HT1080 (cell line): ENCODE measurements around the gene LMO7. TPM values are rescaled to one million over a fixed set of nuclear protein-coding genes. Genes with fewer than 3 reads are reported as not detected.
A peak's percentile ranks its signal among the peaks of the same experiment; 100 is the strongest.
"Not testable (repeated sequence)": the region's sequence is repeated elsewhere in the genome, so short reads cannot be mapped to it uniquely, and the experiment has no call there.

ENCODE experiments used
- DNase-seq: peaks from one replicate; pipeline ENCODE4 v3.0.0-alpha.2; 2015; ENCODE audit warnings: low read depth
- total RNA-seq: library from RNA; depleted of rRNA; stranded (reverse); fragments of >200 nt; shearing (Covaris generic); gene quantifications from 2 replicates; pipeline ENCODE4 v1.2.3, GENCODE V29; 2014

Gene LMO7
- total RNA-seq, 1 experiment from 2014 or later, result 58.1 TPM

DNA sequence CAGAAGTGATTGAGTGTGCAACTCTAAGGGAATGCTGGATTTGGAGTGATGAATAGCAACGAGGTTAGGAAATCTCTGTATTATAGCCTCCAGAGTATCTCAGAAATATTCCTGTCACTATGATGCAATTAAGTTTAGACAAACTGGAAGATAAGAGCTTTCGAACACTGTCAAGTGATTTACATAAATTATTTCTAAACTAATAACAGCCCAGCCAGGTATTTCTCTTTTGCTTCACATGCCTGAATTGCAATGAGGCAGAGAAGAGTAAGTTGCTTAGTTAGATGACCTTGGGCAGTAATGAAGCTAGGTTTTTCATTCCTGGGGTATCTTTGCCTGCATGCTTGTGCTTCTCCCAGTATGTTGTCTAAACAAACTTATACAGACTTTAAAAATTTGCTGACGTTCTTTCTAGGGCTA is 134.5 kb downstream of the LMO7 start:
- no peak for DNase-seq

DNA sequence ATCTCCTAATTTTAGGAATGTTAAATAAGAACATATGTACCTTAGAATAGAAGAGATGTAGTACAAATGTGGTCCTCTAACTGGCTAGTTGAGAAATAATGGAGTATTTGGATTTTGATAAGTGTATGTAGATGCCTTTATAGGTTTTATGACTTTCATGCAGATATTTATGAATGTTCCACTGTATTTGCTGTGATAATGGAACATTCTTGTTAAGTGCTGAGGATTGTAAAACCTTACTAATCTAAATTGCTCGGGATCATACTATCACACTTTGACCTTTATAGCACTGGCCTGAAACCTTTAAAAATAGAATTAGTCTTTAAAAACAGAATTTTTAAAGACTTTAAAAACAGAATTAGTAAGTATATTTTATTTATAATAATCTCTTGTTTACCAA is 135.1 kb downstream of the LMO7 start:
- no peak for DNase-seq

DNA sequence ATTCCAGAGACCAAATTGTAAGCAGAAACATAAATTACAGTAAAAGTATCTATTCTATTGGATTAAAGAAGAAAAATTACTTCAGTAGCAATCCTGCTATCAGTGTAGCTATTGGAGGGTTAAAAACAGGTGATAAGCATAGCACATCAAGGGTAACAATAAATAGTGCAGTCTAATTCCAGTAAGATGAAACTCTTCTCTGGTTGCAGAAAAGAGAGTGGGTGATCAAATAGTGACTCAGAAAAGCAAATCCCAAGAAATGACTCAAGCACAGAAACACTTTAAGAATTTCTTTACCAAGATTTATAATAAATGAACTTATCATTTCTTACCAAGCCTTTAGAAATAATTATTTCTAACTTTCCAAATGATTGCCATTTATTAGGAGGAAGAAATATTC is 135.7 kb downstream of the LMO7 start:
- peak; percentile 86 for DNase-seq

DNA sequence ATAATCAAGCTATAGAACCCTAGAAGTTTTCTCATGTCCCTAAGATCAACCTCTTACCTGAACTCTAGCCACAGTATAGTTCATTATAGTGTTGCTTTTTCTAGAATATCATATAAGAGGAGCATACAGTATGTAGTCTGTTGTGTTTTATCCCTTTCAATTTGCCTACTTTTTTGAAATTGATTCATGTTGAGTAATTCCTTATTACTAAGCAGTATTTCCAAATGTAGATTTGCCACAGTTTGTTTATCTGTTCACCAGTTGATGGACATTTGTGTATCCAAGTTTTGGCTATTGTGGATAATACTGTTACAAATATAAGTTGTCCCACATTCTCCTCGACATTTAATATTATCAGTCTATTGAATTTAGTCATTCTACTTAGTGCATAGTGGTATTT is 138.0 kb downstream of the LMO7 start:
- no peak for DNase-seq

DNA sequence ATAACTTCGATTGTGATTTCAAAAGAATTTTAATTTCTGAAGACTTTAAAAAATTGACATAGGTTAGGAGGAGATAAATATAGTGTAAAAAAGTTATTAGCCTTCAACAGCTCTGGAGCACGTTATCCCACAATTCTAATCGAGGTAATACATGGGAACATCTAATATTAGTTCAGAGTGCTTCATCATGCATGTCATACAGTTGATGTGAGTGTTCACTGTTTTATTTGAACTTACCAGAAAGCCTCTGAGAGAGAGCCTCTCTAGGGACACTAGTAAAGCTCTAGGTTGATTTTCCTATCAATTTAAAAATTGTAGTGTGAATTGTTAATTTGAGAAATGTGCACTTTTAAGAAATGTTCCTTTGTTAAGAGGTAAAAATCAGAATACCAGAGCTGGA is 140.4 kb downstream of the LMO7 start:
- DNase-seq, result no peak

DNA sequence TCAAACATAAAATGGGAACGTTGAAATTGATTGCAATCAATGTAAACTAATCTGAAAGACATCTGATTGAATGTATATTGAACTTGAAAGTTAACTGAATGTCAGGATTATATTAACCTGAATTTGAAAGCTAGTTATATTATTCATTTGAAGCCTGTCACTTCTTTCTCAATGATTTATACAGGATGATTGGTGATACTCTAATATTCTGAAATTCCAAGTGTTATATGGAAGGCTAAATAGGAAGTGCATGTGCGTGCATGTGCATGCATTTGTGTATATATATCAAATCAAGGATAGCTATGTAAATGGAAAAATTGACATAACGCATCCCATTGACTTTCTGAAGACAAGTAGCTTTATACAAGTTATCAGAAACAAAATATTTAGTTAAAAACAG is 143.3 kb downstream of the LMO7 start:
- DNase-seq, result no peak

DNA sequence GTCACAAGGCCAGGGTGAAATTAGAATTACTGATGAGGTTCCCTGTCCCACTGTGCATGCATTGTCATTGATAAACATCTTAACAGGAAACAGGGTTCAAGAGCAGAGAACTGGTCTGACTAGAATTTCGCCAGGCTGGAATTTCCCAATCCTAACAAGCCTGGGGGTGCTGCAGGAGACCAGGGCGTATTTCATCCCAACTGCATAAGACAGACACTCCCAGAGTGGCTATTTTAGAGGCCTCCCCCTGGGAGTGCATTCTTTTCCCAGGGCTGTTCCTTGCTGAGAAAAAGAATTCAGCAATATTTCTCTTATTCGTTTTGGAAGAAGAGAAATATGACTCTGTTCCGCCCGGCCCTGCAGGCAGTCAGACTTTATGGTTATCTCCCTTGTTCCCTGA is 144.0 kb downstream of the LMO7 start:
- not testable (repeated sequence) for DNase-seq

DNA sequence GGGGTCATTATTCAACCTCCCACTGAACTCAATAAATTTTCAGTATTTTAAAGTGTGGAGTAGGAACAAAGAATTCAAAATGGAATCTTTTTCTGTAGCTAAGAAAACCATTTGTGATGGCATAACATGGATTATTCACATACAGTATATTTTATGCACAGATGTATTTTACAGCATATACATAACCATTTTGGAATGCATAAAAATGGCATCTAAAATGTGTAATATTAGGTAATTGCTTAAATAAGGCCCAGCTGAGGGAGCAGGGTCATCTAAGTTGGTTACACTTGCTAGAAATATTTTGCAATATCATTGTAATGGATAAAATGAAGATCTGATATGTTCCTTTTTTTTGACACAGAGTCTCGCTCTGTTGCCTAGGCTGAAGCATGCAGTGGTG is 146.9 kb downstream of the LMO7 start:
- DNase-seq, result no peak

DNA sequence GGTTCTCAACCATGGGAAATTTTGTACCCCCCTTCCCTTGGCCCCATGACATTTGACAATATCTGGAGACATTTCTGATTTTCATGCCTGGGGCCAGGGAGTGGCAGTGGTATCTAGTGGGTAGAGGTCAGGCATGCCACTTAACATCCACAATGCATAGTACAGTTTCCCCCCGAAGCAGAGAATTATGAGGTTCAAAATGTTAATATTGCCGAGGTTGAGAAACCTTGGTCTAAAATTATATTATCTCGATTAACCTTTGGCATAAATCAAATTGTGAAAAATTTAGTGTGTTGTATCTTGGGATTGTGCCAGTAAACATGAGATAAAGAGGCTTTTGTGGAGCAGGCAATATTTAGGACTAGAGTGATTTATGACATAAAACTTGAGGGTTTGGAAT is 147.9 kb downstream of the LMO7 start:
- DNase-seq, result no peak

DNA sequence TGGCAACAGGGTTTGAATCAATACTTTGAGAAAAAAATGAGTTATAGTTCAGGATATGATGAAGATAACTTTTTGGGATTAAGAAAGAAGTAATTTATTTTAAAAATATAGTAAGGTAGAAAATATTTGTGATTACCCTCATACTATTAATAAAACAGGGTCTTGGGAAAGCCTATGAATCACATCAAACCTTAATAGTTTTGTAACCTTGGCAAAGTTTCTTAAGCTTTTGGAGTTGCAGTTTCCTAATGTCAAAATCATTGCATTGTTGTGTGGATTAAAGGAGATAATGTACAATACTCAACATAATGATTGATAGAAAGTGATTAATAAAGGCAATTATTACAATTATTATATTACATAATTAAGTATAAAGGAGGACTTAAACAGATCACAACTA is 149.0 kb downstream of the LMO7 start:
- no peak for DNase-seq

DNA sequence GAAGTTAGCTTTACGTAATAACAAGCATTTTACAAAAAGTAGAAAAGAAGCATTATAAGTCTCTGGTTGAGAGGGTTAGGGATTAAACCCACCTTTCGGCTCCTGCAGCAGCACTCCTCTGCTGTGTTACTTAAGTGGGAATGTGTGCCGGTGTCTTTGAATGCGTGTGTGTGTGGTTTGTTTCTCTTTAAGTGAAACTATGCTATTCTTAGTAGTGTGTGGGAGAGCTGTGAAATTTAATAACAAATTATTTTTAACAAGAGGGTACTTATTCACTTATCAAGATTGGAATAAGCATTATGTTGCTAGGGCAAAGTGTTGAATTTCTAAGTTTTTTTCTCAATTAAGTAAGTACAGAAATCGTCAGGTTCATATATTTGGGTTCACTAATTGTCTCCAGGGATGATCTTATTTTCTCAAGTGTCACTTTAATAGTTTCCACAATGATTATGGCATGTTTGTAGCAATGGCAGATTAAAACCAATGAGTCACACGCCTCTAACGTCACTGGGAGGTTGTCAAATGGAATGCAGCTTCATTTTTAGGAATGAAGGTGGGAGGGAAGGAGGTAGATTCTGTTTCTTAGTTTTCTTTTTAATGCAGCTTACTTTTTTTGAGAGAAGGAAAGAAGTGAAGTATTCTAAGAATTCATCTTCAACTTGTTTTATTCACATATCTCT is 151.3 kb downstream of the LMO7 start:
- DNase-seq, result no peak

DNA sequence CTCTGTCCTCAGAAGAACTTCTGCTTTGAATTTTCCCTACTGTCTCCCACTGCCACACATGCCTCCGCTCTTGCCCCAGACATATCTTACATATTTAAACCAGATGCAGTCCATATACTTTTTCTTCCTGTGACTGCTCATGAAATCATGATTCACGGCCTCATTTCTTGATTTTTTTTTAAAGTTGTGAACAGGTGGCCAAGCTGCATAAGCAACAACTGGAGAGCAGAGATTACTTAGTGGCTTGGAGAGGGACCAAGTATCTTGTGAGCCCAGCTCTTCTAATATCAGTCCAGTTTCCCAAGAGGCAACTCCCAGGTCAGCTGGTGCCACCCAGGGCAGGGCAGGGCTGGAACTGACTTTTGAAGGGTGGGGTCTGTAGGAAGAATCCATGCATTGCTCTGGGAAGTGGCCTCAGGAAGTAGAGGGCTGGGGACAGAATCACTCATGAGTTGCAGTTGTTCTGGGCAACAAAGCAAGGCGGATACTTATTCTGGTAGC is 152.4 kb downstream of the LMO7 start:
- peak; percentile 55 for DNase-seq

DNA sequence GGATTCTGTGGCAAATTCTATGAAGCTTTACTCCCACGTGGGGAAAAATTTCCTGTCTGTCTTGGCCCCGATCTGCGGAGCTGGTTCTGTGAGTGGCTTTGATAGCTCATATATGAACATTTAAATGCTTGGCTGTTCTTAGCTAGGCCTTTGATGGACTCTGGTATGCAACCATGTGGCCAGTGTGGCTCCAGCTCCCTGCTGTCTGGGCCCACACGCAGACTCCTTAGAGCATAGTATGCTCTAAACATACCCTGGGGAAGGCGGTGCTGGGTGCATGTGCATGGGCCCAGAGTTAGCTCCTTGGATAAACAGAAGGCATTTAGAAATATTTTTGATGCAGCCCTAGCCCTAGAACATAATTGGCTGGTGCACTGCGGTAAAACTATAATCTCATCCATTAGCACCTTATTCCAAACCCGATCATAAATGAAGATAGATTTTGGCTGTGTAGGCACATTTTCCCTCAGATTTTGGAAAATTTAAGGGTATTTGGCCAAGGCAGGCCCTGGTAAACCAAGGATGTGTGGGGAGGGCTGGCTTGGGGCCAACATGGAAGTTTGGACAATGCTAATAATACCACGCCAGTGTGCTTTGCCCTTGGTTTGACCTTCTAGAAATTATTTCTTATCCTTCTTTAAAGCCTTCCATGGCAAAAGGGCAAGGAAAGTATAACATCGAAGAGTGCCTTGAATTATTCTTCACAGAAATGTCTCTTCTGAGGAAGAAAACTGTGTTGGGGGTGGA is 153.5 kb downstream of the LMO7 start:
- no peak for DNase-seq

DNA sequence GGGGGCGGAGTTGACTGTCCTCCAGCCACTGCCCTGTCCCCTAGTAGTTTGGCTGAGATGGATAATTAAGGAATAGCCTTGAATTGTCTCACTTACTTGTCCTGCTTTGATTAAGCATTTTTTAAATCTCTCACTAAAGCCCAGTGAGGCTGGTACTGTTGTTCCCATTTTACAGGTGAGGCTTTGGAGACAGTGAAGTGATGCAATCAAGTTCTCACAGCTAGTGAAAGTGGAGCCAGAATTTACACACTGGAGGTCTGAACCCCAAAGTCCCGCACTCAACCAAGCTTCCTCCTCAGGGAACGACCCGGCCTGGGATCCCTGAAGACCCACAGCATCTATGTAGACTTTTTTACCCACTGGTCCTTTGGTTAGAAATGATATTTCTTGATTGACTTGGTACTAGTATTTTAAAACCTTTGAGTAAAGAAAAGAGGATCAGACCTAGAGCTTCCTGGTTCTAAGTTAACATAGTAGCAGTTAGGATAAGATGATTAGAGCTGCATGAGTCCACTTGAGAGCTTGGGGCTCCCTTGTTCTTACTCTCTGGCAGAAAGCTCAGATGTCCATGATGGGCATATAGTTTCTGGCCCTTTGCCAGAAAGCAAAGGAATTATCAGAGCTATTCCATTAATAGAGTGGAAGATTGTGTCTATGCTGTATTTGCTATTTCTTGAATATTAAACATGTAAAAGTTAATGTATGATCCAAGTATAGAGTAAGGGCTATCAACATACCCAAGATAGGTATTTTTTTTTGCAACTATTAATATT is 154.3 kb downstream of the LMO7 start:
- no peak for DNase-seq

DNA sequence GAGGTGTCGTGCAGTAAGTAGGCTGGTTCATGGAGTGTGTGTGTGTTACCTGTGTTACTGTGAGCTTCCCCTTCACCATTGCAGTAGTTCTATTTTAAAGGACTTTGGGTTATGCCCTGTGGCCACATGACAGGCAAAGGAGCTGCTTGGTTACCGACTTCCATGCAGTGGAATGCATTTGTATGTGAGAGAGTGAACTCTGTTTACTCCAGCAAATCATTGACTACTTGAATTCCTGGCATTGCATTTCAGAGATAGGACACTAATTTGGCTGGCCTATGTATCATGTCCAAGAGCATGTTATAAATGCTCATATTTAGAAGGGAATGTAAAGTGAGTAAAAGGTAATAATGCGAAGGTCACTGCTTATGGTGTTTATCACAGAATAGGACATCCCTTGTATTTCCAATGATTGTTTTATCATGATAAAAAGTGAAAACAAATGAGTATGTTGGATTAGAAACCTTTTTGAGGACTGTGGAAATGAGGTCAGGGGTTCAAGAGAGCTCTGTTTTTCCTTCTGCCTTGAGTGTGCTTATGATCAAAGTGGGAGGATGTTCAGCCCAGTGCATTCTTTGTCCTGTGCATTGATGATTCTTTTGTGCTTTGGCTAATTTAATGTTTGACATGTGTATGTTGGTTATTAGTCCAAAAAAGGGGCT is 156.5 kb downstream of the LMO7 start:
- no peak for DNase-seq

DNA sequence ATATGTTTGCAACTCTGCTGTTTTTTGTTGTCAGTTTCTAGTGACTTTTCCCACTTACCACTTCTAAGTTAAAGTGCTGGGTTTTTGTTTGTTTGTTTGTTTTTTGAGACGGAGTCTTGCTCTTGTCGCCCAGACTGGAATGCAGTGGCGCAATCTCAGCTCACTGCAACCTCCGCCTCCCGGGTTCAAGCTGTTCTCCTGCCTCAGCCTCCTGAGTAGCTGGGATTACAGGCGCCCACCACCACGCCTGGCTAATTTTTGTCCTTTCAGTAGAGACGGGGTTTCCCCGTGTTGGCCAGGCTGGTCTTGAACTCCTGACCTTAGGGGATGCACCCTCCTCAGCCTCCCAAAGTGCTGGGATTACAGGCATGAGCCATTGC is 157.0 kb downstream of the LMO7 start:
- DNase-seq, result not testable (repeated sequence)

DNA sequence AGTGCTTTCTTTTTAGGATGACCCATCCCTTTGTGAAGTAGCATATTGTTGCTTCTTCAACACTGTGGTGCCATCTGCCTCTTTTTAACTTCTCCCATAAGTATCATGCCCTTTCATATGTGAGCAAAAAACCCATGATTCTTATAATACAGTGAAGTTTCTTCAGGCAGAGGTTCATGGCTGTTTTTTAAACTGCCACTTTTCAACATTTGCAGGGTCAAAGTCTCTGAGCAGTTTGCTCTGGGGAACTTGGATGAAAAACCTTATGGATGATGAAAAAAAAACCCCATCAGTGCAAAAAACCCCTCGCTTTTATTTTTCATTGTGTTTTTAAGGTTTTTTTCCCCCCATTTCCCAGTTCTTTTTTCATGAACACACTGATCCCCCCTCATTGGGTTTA is 158.5 kb downstream of the LMO7 start:
- DNase-seq, result no peak

DNA sequence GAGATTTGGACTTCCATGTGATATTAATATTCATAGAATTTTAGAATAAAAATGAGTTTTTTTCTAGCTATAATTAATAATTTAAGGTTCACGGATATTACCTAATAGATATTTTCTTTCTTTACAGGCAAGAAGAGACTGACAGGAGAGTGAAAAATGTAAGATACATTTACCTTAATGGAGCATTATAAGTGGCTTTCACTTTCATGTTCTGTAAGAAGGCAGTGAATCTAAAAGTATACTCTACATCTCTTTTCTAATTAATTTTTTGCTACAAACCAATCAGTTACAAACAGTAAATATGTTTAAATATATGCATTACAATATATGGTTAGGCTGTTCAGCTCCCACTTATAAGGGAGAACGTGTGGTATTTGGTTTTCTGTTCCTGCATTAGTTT is 159.1 kb downstream of the LMO7 start:
- DNase-seq, result no peak

DNA sequence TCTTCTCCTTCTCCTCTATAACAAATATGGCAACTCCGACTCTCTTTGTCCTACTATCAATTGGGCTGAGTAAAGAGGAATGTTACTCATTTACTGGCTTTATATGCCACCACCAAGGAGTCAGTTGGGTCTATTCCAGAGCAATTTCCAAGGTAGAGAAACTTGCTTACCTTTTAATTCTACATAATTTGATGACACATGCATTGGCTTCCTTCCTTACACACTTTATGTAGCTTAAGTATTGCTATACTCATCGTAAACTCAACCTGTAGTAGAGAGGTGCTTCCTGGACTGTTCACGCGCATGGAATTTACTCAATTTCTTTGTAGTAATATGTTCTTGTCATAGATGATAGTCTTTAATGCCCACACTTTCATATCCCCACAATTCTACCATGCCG is 160.7 kb downstream of the LMO7 start:
- DNase-seq, result no peak

DNA sequence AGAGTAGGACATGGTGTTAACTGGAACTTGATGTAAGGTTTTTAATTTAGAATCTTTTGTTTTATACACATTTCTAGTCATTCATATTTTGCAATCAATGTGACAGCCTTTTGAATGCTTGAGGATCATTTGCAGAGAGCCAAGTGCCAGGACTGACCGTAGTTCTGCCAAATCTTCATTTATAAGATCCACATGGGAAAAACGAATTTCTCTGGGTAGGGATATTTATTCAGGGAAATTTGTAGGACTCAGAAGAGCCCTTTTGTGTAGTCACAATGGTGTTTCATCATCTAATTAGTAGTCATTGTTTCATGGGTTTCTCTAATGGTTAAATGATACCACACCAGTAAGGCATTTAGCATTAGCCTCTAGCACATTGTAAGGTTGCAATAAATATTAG is 161.1 kb downstream of the LMO7 start:
- DNase-seq, result no peak

DNA sequence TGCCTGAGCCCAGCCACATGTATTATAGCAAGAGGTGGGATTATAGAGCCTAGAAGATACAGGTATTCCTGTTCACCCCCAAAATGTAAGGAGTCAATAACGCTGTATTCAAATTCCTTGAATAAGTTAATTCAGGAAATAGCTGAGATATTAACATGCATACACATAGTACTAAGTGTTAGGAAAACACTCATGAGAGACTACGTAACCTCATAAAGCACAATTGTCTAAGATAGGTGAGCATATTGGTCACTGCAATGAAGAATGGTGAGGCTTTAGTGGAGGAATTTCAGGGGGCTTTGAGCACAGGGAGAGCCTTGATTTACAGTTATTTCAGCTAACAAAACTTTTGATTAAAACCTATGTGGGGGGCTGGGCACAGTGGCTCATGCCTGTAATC is 161.6 kb downstream of the LMO7 start:
- DNase-seq, result no peak
